HT-29 (cell line): ENCODE results near the gene ZNF445. TPM values are rescaled to one million over a fixed set of nuclear protein-coding genes. Genes with fewer than 3 reads are reported as not detected.
A peak's percentile ranks its signal among the peaks of the same experiment; 100 is the strongest.
"Not testable (repeated sequence)": the region's sequence is repeated elsewhere in the genome, so short reads cannot be mapped to it uniquely, and the experiment has no call there.

Experiments
- DNase-seq: peaks from one replicate; pipeline ENCODE4 v3.0.0-alpha.2; 2015; ENCODE audit warnings: low spot score
- total RNA-seq: library from RNA; depleted of rRNA; stranded (reverse); fragments of >200 nt; shearing (Covaris generic); gene quantifications from 2 replicates; pipeline ENCODE4 v1.2.3, GENCODE V29; 2014; rRNA removed

ZNF445 gene
- total RNA-seq, result 2.1 and 2.7 TPM in 2 replicates

GRCh38 chr3:44477312-44478030, at the start of gene ZNF445:
Gene ZNF445 (minus strand): TSS chr3:44477670. CDS start chr3:44455549, 22,121 bp downstream.
- DNase-seq, result peak; percentile 68

GRCh38 chr3:44525060-44525459, 47.6 kb upstream of the ZNF445 start:
- no peak for DNase-seq

- no peak for DNase-seq
Observed at GRCh38 chr3:44522494-44522933, 45.0 kb upstream of the ZNF445 start.

GRCh38 chr3:44521721-44522120, 44.3 kb upstream of the ZNF445 start:
- DNase-seq, result no peak

- no peak for DNase-seq
Observed at GRCh38 chr3:44518782-44519156, 41.3 kb upstream of the ZNF445 start.

- no peak for DNase-seq
Observed at GRCh38 chr3:44516230-44516629, 38.8 kb upstream of the ZNF445 start.

- DNase-seq, result no peak
Observed at GRCh38 chr3:44513513-44513912, 36.0 kb upstream of the ZNF445 start.

GRCh38 chr3:44511238-44511566, 33.7 kb upstream of the ZNF445 start:
- no peak for DNase-seq

- DNase-seq, result peak; percentile 36
Observed at GRCh38 chr3:44510000-44510368, 32.5 kb upstream of the ZNF445 start.

GRCh38 chr3:44509393-44509921, 32.0 kb upstream of the ZNF445 start:
- no peak for DNase-seq

GRCh38 chr3:44506961-44507360, 29.5 kb upstream of the ZNF445 start:
- DNase-seq, result no peak

GRCh38 chr3:44506556-44506955, 29.1 kb upstream of the ZNF445 start:
- no peak for DNase-seq

- no peak for DNase-seq
Observed at GRCh38 chr3:44504566-44504965, 27.1 kb upstream of the ZNF445 start.

GRCh38 chr3:44503178-44503577, 25.7 kb upstream of the ZNF445 start:
- not testable (repeated sequence) for DNase-seq

- no peak for DNase-seq
Observed at GRCh38 chr3:44501971-44502370, 24.5 kb upstream of the ZNF445 start.

GRCh38 chr3:44499899-44500168, 22.4 kb upstream of the ZNF445 start:
- DNase-seq, result not testable (repeated sequence)

- no peak for DNase-seq
Observed at GRCh38 chr3:44499149-44499898, 21.9 kb upstream of the ZNF445 start.

- no peak for DNase-seq
Observed at GRCh38 chr3:44495636-44496415, 18.4 kb upstream of the ZNF445 start.

GRCh38 chr3:44492496-44492895, 15.0 kb upstream of the ZNF445 start:
- no peak for DNase-seq

- DNase-seq, result no peak
Observed at GRCh38 chr3:44482721-44483120, 5.3 kb upstream of the ZNF445 start.

GRCh38 chr3:44478606-44479094, 1.2 kb upstream of the ZNF445 start:
- DNase-seq, result no peak

GRCh38 chr3:44478055-44478468, 592 bp upstream of the ZNF445 start:
- DNase-seq, result no peak
